GM23338 (cell line): ENCODE data around the gene CRADD. TPM values are rescaled to one million over a fixed set of nuclear protein-coding genes. Genes with fewer than 3 reads are reported as not detected.

Source experiments
- ATAC-seq: fragments of 200-7000 bp; cut with Tn5 transposase; 3 replicates; pipeline ENCODE4 v1.9.1; 2020
- DNase-seq: peaks from one replicate; pipeline ENCODE4 v3.0.0-alpha.2; 2015; ENCODE audit warnings: low spot score
- H2AFZ ChIP-seq: fragments of 200-600 bp; sonication (generic); 2 replicates; pipeline ENCODE4 v1.8.0; 2016; ENCODE audit warnings: antibody characterized with exemption, mild to moderate bottlenecking, moderate library complexity
- H3F3A ChIP-seq: fragments of 200-600 bp; sonication (generic); replicated peaks from 2 replicates; pipeline ENCODE4 v1.8.0; 2017; ENCODE audit warnings: antibody characterized with exemption, mixed run types, low read depth
- H3K27ac ChIP-seq: fragments of 200-600 bp; sonication (generic); 2 replicates; pipeline ENCODE4 v1.6.1; 2016; ENCODE audit warnings: low read depth
- H3K27me3 ChIP-seq: fragments of 200-600 bp; sonication (generic); 2 replicates; pipeline ENCODE4 v1.8.0; 2016; ENCODE audit warnings: mild to moderate bottlenecking, mixed run types, moderate library complexity; ENCODE audit not compliant: insufficient read depth
- H3K36me3 ChIP-seq: fragments of 200-600 bp; sonication (generic); 2 replicates; pipeline ENCODE4 v1.8.0; 2016; ENCODE audit warnings: mild to moderate bottlenecking; ENCODE audit not compliant: insufficient read depth
- H3K4me1 ChIP-seq: fragments of 200-600 bp; sonication (generic); 2 replicates; pipeline ENCODE4 v1.8.0; 2016; ENCODE audit warnings: mild to moderate bottlenecking, moderate library complexity; ENCODE audit not compliant: insufficient read depth
- H3K4me2 ChIP-seq: fragments of 200-600 bp; sonication (generic); 2 replicates; pipeline ENCODE4 v1.7.1; 2017; ENCODE audit warnings: mixed run types
- H3K4me3 ChIP-seq: fragments of 200-600 bp; sonication (generic); 2 replicates; pipeline ENCODE4 v1.6.1; 2016; ENCODE audit warnings: mixed run types
- H3K79me2 ChIP-seq: fragments of 200-600 bp; sonication (generic); replicated peaks from 2 replicates; pipeline ENCODE4 v1.8.0; 2017; ENCODE audit warnings: mild to moderate bottlenecking; ENCODE audit not compliant: insufficient read depth
- H3K9me2 ChIP-seq: fragments of 200-600 bp; sonication (generic); 2 replicates; pipeline ENCODE4 v1.8.0; 2017; ENCODE audit not compliant: insufficient read depth
- H4K20me1 ChIP-seq: fragments of 200-600 bp; sonication (generic); replicated peaks from 2 replicates; pipeline ENCODE4 v1.8.0; 2017; ENCODE audit warnings: mild to moderate bottlenecking; ENCODE audit not compliant: insufficient read depth
- H3K27ac Mint-ChIP-seq: 2 replicates; pipeline ENCODE4 v1.8.0; 2020; ENCODE audit warnings: inconsistent platforms, mild to moderate bottlenecking, moderate library complexity, mixed read lengths
- H3K27me3 Mint-ChIP-seq: 3 replicates; pipeline ENCODE4 v1.8.0; 2022; ENCODE audit warnings: low read depth, mild to moderate bottlenecking, moderate library complexity, mixed read lengths, inconsistent platforms; ENCODE audit not compliant: insufficient read depth, poor library complexity
- H3K36me3 Mint-ChIP-seq: 3 replicates; pipeline ENCODE4 v1.8.0; 2021; ENCODE audit warnings: low read depth, mild to moderate bottlenecking, inconsistent platforms, moderate library complexity, mixed read lengths
- H3K4me1 Mint-ChIP-seq: 3 replicates; pipeline ENCODE4 v1.8.0; 2020; ENCODE audit warnings: mild to moderate bottlenecking, inconsistent platforms, mixed read lengths
- H3K4me3 Mint-ChIP-seq: 3 replicates; pipeline ENCODE4 v1.8.0; 2021; ENCODE audit warnings: moderate library complexity, mild to moderate bottlenecking, inconsistent platforms, mixed read lengths
- H3K9me3 Mint-ChIP-seq: 3 replicates; pipeline ENCODE4 v1.8.0; 2020; ENCODE audit warnings: moderate library complexity, mild to moderate bottlenecking, inconsistent platforms, mixed read lengths
- ETS1 ChIP-seq: IDR thresholded peaks from 2 replicates; pipeline ENCODE4 v1.6.1; 2016; ENCODE audit warnings: antibody characterized with exemption
- EZH2 ChIP-seq: fragments of 200-600 bp; sonication (generic); IDR thresholded peaks from one replicate; pipeline ENCODE4 v1.8.0; 2017; ENCODE audit warnings: antibody characterized with exemption, mild to moderate bottlenecking, low read depth; ENCODE audit not compliant: unreplicated experiment
- EZH2phosphoT487 ChIP-seq: fragments of 200-600 bp; sonication (generic); IDR thresholded peaks from one replicate; pipeline ENCODE4 v1.8.1; 2018; ENCODE audit warnings: antibody characterized with exemption; ENCODE audit not compliant: unreplicated experiment
- JUNB ChIP-seq: IDR thresholded peaks from one replicate; pipeline ENCODE4 v1.6.1; 2016; ENCODE audit warnings: antibody characterized with exemption; ENCODE audit not compliant: unreplicated experiment
- POLR2AphosphoS5 ChIP-seq: IDR thresholded peaks from 2 replicates; pipeline ENCODE4 v1.6.1; 2016; ENCODE audit warnings: antibody characterized with exemption, low read depth
- REST ChIP-seq: IDR thresholded peaks from one replicate; pipeline ENCODE4 v1.6.1; 2018; ENCODE audit warnings: antibody characterized with exemption; ENCODE audit not compliant: unreplicated experiment
- STAT1 ChIP-seq: IDR thresholded peaks from one replicate; pipeline ENCODE4 v1.6.1; 2016; ENCODE audit warnings: antibody characterized with exemption; ENCODE audit not compliant: unreplicated experiment
- ZNF331 ChIP-seq: fragments of 250-450 bp; sonication (Bioruptor Pico); IDR thresholded peaks from 2 replicates; pipeline ENCODE4 v1.5.0; 2020; ENCODE audit warnings: low read depth, mild to moderate bottlenecking, moderate library complexity
- ZNF462 ChIP-seq: fragments of 250-450 bp; sonication (Bioruptor Pico); IDR thresholded peaks from 2 replicates; pipeline ENCODE4 v1.5.0; 2020; ENCODE audit warnings: mild to moderate bottlenecking, moderate library complexity
- polyA plus RNA-seq: library from polyadenylated mRNA; unstranded; fragments of >200 nt; fragmentation: Nextera tagmentation; extraction: Ambion mirVana; gene quantifications from 2 replicates; pipeline ENCODE4 v1.2.1, GENCODE V29; 2016
- total RNA-seq: library from RNA; depleted of rRNA; stranded (reverse); fragments of >200 nt; shearing (Covaris generic); gene quantifications from 2 replicates; pipeline ENCODE4 v1.2.3, GENCODE V29; 2014

CRADD gene
- total and polyA plus RNA-seq, 2 experiments from 2014 or later, result 6.3 to 27.9 TPM

GRCh38 chr12:93807354-93807753 is 130.2 kb downstream of the CRADD start:
- ATAC-seq (no peak), DNase-seq (no peak)
- TF ChIP-seq REST (peak; percentile 40), ZNF331 (CRISPR knock-in tag) (no peak), JUNB (no peak), EZH2phosphoT487 (no peak), ETS1 (no peak)
- no peaks in the 10 kb centered on the region for H3K27me3 ChIP-seq
- Mint-ChIP-seq H3K4me1 (peaks cover 18% of the 10 kb centered on the region; the same call in 2 of the 3 replicates), H3K36me3 (no peaks in the 10 kb centered on the region), H3K9me3 (no peaks in the 10 kb centered on the region), H3K27ac (no peak overlapping the region), H3K4me3 (no peak overlapping the region), H3K27me3 (peaks cover 2% of the 10 kb centered on the region)
- H3K36me3 ChIP-seq, result no peaks in the 10 kb centered on the region
- no peaks in the 10 kb centered on the region for H3F3A ChIP-seq
- no peaks in the 10 kb centered on the region for H4K20me1 ChIP-seq
- no peak overlapping the region for H3K27ac ChIP-seq
- H3K4me1 ChIP-seq, result peaks cover 10% of the 10 kb centered on the region; the same call in 1 of the 2 replicates
- no peak overlapping the region for H2AFZ ChIP-seq
- no peak overlapping the region for H3K4me2 ChIP-seq
- H3K9me2 ChIP-seq, result no peaks in the 10 kb centered on the region
- H3K4me3 ChIP-seq, result no peak overlapping the region
- H3K79me2 ChIP-seq, result no peaks in the 10 kb centered on the region

- Histone ChIP-seq H3K27me3 (no peaks in the 10 kb centered on the region), H3K27ac (no peak overlapping the region), H3K36me3 (no peaks in the 10 kb centered on the region), H3K9me2 (no peaks in the 10 kb centered on the region), H3K4me1 (peaks cover 6% of the 10 kb centered on the region; the same call in 1 of the 2 replicates), H3K4me2 (no peak overlapping the region), H3K4me3 (no peak overlapping the region), H4K20me1 (no peaks in the 10 kb centered on the region), H2AFZ (no peak overlapping the region), H3F3A (no peaks in the 10 kb centered on the region), H3K79me2 (no peaks in the 10 kb centered on the region)
- ATAC-seq, result no peak
- Mint-ChIP-seq H3K4me1 (peaks cover 10% of the 10 kb centered on the region; the same call in 2 of the 3 replicates), H3K9me3 (no peaks in the 10 kb centered on the region), H3K36me3 (no peaks in the 10 kb centered on the region), H3K27ac (no peak overlapping the region; the same call in 1 of the 2 replicates), H3K4me3 (no peak overlapping the region), H3K27me3 (peaks cover 2% of the 10 kb centered on the region)
- DNase-seq, result no peak
- TF ChIP-seq EZH2 (no peak), ZNF462 (no peak), ETS1 (no peak), POLR2AphosphoS5 (no peak), STAT1 (no peak)
These were observed 131.2 kb downstream of the CRADD start for GRCh38 chr12:93808169-93808899.
